WI38 (cell line): ENCODE measurements around the gene ISCA1.

Experiments
- H3K4me3 ChIP-seq: 2 replicates; pipeline ENCODE4 v1.5.1; 2011; ENCODE audit warnings: low read depth, mild to moderate bottlenecking, control low read depth, low read length
- CTCF ChIP-seq: IDR thresholded peaks from 2 replicates; pipeline ENCODE4 v1.5.1; 2012; ENCODE audit warnings: low read depth, mild to moderate bottlenecking, control low read depth, low read length

ISCA1 gene

GRCh38 chr9:86286278-86286677 lies 3.9 kb upstream of the ISCA1 start:
- no peak for TF ChIP-seq CTCF
- H3K4me3 ChIP-seq: no peak overlapping the region

GRCh38 chr9:86285261-86285660 lies 2.9 kb upstream of the ISCA1 start:
- no peak overlapping the region for H3K4me3 ChIP-seq
- no peak for TF ChIP-seq CTCF

- TF ChIP-seq CTCF: no peak
- peak overlapping the region; percentile 89 for H3K4me3 ChIP-seq
Measured at GRCh38 chr9:86282979-86283535, 719 bp upstream of the ISCA1 start.

- peak overlapping the region; percentile 89 for H3K4me3 ChIP-seq
- TF ChIP-seq CTCF: no peak
Measured at GRCh38 chr9:86281593-86282076, 703 bp downstream of the ISCA1 start.

GRCh38 chr9:86280580-86280979 lies 1.8 kb downstream of the ISCA1 start:
- H3K4me3 ChIP-seq: no peak overlapping the region; the same call in 1 of the 2 replicates
- TF ChIP-seq CTCF: no peak

GRCh38 chr9:86279839-86280238 lies 2.5 kb downstream of the ISCA1 start:
- TF ChIP-seq CTCF: no peak
- H3K4me3 ChIP-seq: no peak overlapping the region

- TF ChIP-seq CTCF: no peak
- H3K4me3 ChIP-seq: no peak overlapping the region
Measured at GRCh38 chr9:86277072-86277471, 5.3 kb downstream of the ISCA1 start.
